GM21360 (cell line): ENCODE results near the gene CDHR3.

Experiments
- ATAC-seq: cut with Tn5 transposase; IDR thresholded peaks from one replicate; pipeline ENCODE4 v1.9.1; 2021; ENCODE audit warnings: mild to moderate bottlenecking, moderate library complexity; ENCODE audit not compliant: unreplicated experiment

CDHR3 gene

GRCh38 chr7:106022193-106022821 lies 59.2 kb downstream of the CDHR3 start:
- ATAC-seq = no peak

GRCh38 chr7:106023369-106024322 lies 60.6 kb downstream of the CDHR3 start:
- no peak for ATAC-seq

GRCh38 chr7:106026101-106026500 lies 63.0 kb downstream of the CDHR3 start:
- no peak for ATAC-seq

GRCh38 chr7:106029451-106029850 lies 66.4 kb downstream of the CDHR3 start:
- ATAC-seq = no peak

GRCh38 chr7:106029941-106030340 lies 66.9 kb downstream of the CDHR3 start:
- no peak for ATAC-seq

GRCh38 chr7:106031300-106032035 lies 68.4 kb downstream of the CDHR3 start:
- ATAC-seq = no peak

GRCh38 chr7:106032295-106032694 lies 69.2 kb downstream of the CDHR3 start:
- no peak for ATAC-seq

- ATAC-seq = no peak
Measured at GRCh38 chr7:106033735-106034134, 70.7 kb downstream of the CDHR3 start.

- ATAC-seq = no peak
Measured at GRCh38 chr7:106034383-106034782, 71.3 kb downstream of the CDHR3 start.

GRCh38 chr7:106035568-106035967 lies 72.5 kb downstream of the CDHR3 start:
- ATAC-seq = no peak

GRCh38 chr7:106036004-106036403 lies 72.9 kb downstream of the CDHR3 start:
- no peak for ATAC-seq

- ATAC-seq = no peak
Measured at GRCh38 chr7:106037489-106038176, 74.6 kb downstream of the CDHR3 start.

GRCh38 chr7:106038289-106038688 lies 75.2 kb downstream of the CDHR3 start:
- no peak for ATAC-seq

- no peak for ATAC-seq
Measured at GRCh38 chr7:106038916-106039315, 75.9 kb downstream of the CDHR3 start.

- no peak for ATAC-seq
Measured at GRCh38 chr7:106039486-106040060, 76.5 kb downstream of the CDHR3 start.

- no peak for ATAC-seq
Measured at GRCh38 chr7:106041140-106041717, 78.2 kb downstream of the CDHR3 start.

GRCh38 chr7:106042196-106042611 lies 79.1 kb downstream of the CDHR3 start:
- no peak for ATAC-seq

GRCh38 chr7:106045139-106045538 lies 82.1 kb downstream of the CDHR3 start:
- no peak for ATAC-seq

GRCh38 chr7:106045586-106045985 lies 82.5 kb downstream of the CDHR3 start:
- ATAC-seq = no peak

- no peak for ATAC-seq
Measured at GRCh38 chr7:106047184-106047583, 84.1 kb downstream of the CDHR3 start.
